Activated B cell treated with CpG ODN at 0.5 μM for 24 hours (primary cell): ENCODE results near the gene LSR. TPM values are rescaled to one million over a fixed set of nuclear protein-coding genes. Genes with fewer than 3 reads are reported as not detected.

Experiments used
- ATAC-seq: fragments of 200-7000 bp; cut with Tn5 transposase; one replicate; pipeline ENCODE4 v1.10.0; 2021; ENCODE audit warnings: low read depth, mild to moderate bottlenecking, moderate library complexity
- CTCF ChIA-PET: fragments of 350-600 bp; sonication (Branson Sonifier 250); formaldehyde crosslinking; loops from one replicate; lab custom pipeline; 2021; ENCODE audit warnings: antibody characterized with exemption; lab: Charles Lee
- POLR2A ChIA-PET: fragments of 350-600 bp; sonication (Branson Sonifier 250); formaldehyde crosslinking; loops from one replicate; lab custom pipeline; 2021; ENCODE audit warnings: antibody characterized with exemption; lab: Charles Lee
- DNase-seq: peaks from one replicate; pipeline ENCODE4 v3.0.0; 2022
- H3K27ac Mint-ChIP-seq: one replicate; pipeline ENCODE4 v1.8.0; 2020; ENCODE audit warnings: mixed read lengths
- H3K27me3 Mint-ChIP-seq: one replicate; pipeline ENCODE4 v1.8.0; 2021; ENCODE audit warnings: mixed read lengths
- H3K36me3 Mint-ChIP-seq: one replicate; pipeline ENCODE4 v1.8.0; 2021; ENCODE audit warnings: low read depth, mixed read lengths
- H3K4me1 Mint-ChIP-seq: one replicate; pipeline ENCODE4 v1.8.0; 2021; ENCODE audit warnings: mixed read lengths
- H3K4me3 Mint-ChIP-seq: one replicate; pipeline ENCODE4 v1.8.0; 2020; ENCODE audit warnings: mild to moderate bottlenecking, mixed read lengths
- H3K9me3 Mint-ChIP-seq: one replicate; pipeline ENCODE4 v1.8.0; 2020; ENCODE audit warnings: mixed read lengths
- CTCF ChIP-seq: fragments of 200-600 bp; IDR thresholded peaks from one replicate; pipeline ENCODE4 v1.8.0; 2022; ENCODE audit warnings: antibody characterized with exemption, mild to moderate bottlenecking
- intact Hi-C: fragments of 100-400 bp; cut with micrococcal nuclease; formaldehyde crosslinking; loops from one replicate; pipeline ENCODE4 v1.15.1; 2024
- total RNA-seq: library from RNA; stranded (reverse); gene quantifications from 2 replicates; pipeline ENCODE4 v1.2.3, GENCODE V29; 2022

Gene LSR
- total RNA-seq, 1 donor from 2014 or later, result 18.0 TPM

GRCh38 chr19:35279374-35279773, 30.6 kb downstream of the LSR start:
- Mint-ChIP-seq H3K9me3 (no peaks in the 10 kb centered on the region), H3K4me1 (peaks cover 42% of the 10 kb centered on the region), H3K4me3 (no peak overlapping the region), H3K36me3 (peaks cover 56% of the 10 kb centered on the region), H3K27me3 (no peaks in the 10 kb centered on the region), H3K27ac (no peak overlapping the region)
- ChIA-PET POLR2A (interaction anchor here (1.0 to 4.7 kb wide), 4 partner anchors 9 to 68 kb away, joined by 3 to 26 read pairs (median 4); partner anchors contain the start of gene FFAR1), CTCF (interaction anchor here (1.5 kb wide), 1 partner anchor 190 kb away, joined by 4 read pairs; no protein-coding TSS in a partner anchor)
- TF ChIP-seq CTCF, result no peak
- ATAC-seq (no peak), DNase-seq (no peak)
- intact Hi-C loops, result no loop called here

- no peak overlapping the region for H3K4me3 Mint-ChIP-seq
- POLR2A ChIA-PET, result interaction anchor here (0.6 to 4.7 kb wide), 7 partner anchors 9 to 157 kb away, joined by 3 to 26 read pairs (median 7); partner anchors contain the start of gene FFAR1
- CTCF ChIA-PET, result interaction anchor here (1.5 kb wide), 1 partner anchor 189 kb away, joined by 4 read pairs; no protein-coding TSS in a partner anchor
- H3K4me1 Mint-ChIP-seq, result peaks cover 45% of the 10 kb centered on the region
- H3K9me3 Mint-ChIP-seq, result no peaks in the 10 kb centered on the region
- H3K27ac Mint-ChIP-seq, result peak overlapping the region; percentile 75
- DNase-seq (no peak), ATAC-seq (peak; percentile 33)
- H3K27me3 Mint-ChIP-seq, result no peaks in the 10 kb centered on the region
- intact Hi-C loops, result loop anchor here (2.0 kb wide), 2 partner anchors 15 to 49 kb away; partner anchors contain the start of gene CD22
- no peak for TF ChIP-seq CTCF
- H3K36me3 Mint-ChIP-seq, result peaks cover 47% of the 10 kb centered on the region
Observed at GRCh38 chr19:35279985-35280821, 31.4 kb downstream of the LSR start.

- POLR2A ChIA-PET, result interaction anchor here (0.5 to 4.7 kb wide), 13 partner anchors 8 to 195 kb away, joined by 3 to 26 read pairs (median 6); partner anchors contain the start of genes FFAR1 and USF2
- ATAC-seq (peak; percentile 32), DNase-seq (no peak)
- Mint-ChIP-seq H3K4me3 (no peak overlapping the region), H3K27ac (peak overlapping the region; percentile 75), H3K36me3 (peaks cover 38% of the 10 kb centered on the region), H3K27me3 (no peaks in the 10 kb centered on the region), H3K9me3 (no peaks in the 10 kb centered on the region), H3K4me1 (peaks cover 47% of the 10 kb centered on the region)
- CTCF ChIA-PET, result interaction anchor here (1.3 kb wide), 1 partner anchor 65 kb away, joined by 3 read pairs; no protein-coding TSS in a partner anchor
- intact Hi-C loops, result loop anchor here (2.0 kb wide), 2 partner anchors 13 to 47 kb away; partner anchors contain the start of gene CD22
- no peak for TF ChIP-seq CTCF
Observed at GRCh38 chr19:35281303-35281702, 32.5 kb downstream of the LSR start.

GRCh38 chr19:35284153-35285094, 35.6 kb downstream of the LSR start:
- Mint-ChIP-seq H3K4me3 (no peak overlapping the region), H3K4me1 (peaks cover 47% of the 10 kb centered on the region), H3K27ac (no peak overlapping the region), H3K36me3 (peaks cover 8% of the 10 kb centered on the region), H3K27me3 (no peaks in the 10 kb centered on the region), H3K9me3 (no peaks in the 10 kb centered on the region)
- DNase-seq (no peak), ATAC-seq (no peak)
- no peak for TF ChIP-seq CTCF
- ChIA-PET POLR2A (interaction anchor here (1.2 to 1.7 kb wide), 3 partner anchors 20 to 63 kb away, joined by 3 to 6 read pairs (median 4); partner anchors contain the start of gene FFAR1), CTCF (no interaction called here)
- intact Hi-C loops, result no loop called here
